HEK293 (cell line): ENCODE data around the gene SLCO4A1.

ENCODE experiments used
- CTCF ChIP-seq: fragments of 450-650 bp; formaldehyde crosslinking; IDR thresholded peaks from 2 replicates; pipeline ENCODE4 v1.5.1; 2016; ENCODE audit warnings: missing biosample characterization, missing genetic modification characterization
- FEZF1 ChIP-seq: fragments of 450-650 bp; formaldehyde crosslinking; IDR thresholded peaks from 2 replicates; pipeline ENCODE4 v1.5.1; 2016; ENCODE audit warnings: missing biosample characterization, missing genetic modification characterization
- ZBTB7A ChIP-seq: fragments of 450-650 bp; formaldehyde crosslinking; IDR thresholded peaks from 2 replicates; pipeline ENCODE4 v1.5.1; 2016; ENCODE audit warnings: low read depth, missing biosample characterization, missing genetic modification characterization
- ZNF146 ChIP-seq: fragments of 450-650 bp; formaldehyde crosslinking; IDR thresholded peaks from 2 replicates; pipeline ENCODE4 v1.5.1; 2016; ENCODE audit warnings: missing biosample characterization, missing genetic modification characterization
- ZNF239 ChIP-seq: fragments of 450-650 bp; formaldehyde crosslinking; IDR thresholded peaks from 2 replicates; pipeline ENCODE4 v1.5.1; 2016; ENCODE audit warnings: missing biosample characterization, missing genetic modification characterization
- ZNF274 ChIP-seq, 2 experiments: fragments of 200-500 bp in 1 of 2; fragments of 450-650 bp in 1 of 2; sonication (Bioruptor generic) in 1 of 2; formaldehyde crosslinking in 1 of 2; IDR thresholded peaks; 2 replicates each; pipeline versions ENCODE4 v1.5.1 to v1.6.1; 2014 to 2016; ENCODE audit warnings: borderline replicate concordance in 1 of 2, inconsistent platforms in 1 of 2, low read length in 1 of 2, missing biosample characterization in 1 of 2, missing genetic modification characterization in 1 of 2
- ZNF530 ChIP-seq: fragments of 450-650 bp; formaldehyde crosslinking; IDR thresholded peaks from 2 replicates; pipeline ENCODE4 v1.5.1; 2016; ENCODE audit warnings: low read depth, missing biosample characterization, missing genetic modification characterization
- ZNF785 ChIP-seq: fragments of 450-650 bp; formaldehyde crosslinking; IDR thresholded peaks from 2 replicates; pipeline ENCODE4 v1.5.1; 2016; ENCODE audit warnings: missing biosample characterization, missing genetic modification characterization
- TF ChIP-seq, protein P1 (sequence below): fragments of 450-650 bp; IDR thresholded peaks from 2 replicates; pipeline ENCODE4 v1.5.1; 2018; ENCODE audit warnings: missing biosample characterization, missing genetic modification characterization

GRCh38 chr20:62611819-62612218, 30.5 kb upstream of the SLCO4A1 start:
- TF ChIP-seq ZBTB7A (tag by site-specific recombination) = no peak
- TF ChIP-seq CTCF (tag by site-specific recombination) = no peak
- no peak for TF ChIP-seq ZNF785
- TF ChIP-seq ZNF146 = no peak
- no peak for TF ChIP-seq ZNF274 (IDR thresholded peaks at IDR 0.05; ENCODE audit: low read length)
- TF ChIP-seq ZNF274 (tag by site-specific recombination; IDR thresholded peaks at IDR 0.05; ENCODE audit: borderline replicate concordance) = no peak
- TF ChIP-seq ZNF530 (tag by site-specific recombination) = no peak
- TF ChIP-seq ZNF239 (tag by site-specific recombination) = no peak
- TF ChIP-seq, protein P1, sequence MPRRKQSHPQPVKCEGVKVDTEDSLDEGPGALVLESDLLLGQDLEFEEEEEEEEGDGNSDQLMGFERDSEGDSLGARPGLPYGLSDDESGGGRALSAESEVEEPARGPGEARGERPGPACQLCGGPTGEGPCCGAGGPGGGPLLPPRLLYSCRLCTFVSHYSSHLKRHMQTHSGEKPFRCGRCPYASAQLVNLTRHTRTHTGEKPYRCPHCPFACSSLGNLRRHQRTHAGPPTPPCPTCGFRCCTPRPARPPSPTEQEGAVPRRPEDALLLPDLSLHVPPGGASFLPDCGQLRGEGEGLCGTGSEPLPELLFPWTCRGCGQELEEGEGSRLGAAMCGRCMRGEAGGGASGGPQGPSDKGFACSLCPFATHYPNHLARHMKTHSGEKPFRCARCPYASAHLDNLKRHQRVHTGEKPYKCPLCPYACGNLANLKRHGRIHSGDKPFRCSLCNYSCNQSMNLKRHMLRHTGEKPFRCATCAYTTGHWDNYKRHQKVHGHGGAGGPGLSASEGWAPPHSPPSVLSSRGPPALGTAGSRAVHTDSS (tag by site-specific recombination) = no peak
- no peak for TF ChIP-seq FEZF1 (tag by site-specific recombination)
